22Rv1 (cell line): ENCODE results near the gene SPATA16.

Experiments
- ZFX ChIP-seq: fragments of 450-650 bp; IDR thresholded peaks from 2 replicates; pipeline ENCODE4 v1.6.1; 2017; ENCODE audit warnings: antibody characterized with exemption, borderline replicate concordance
- TF ChIP-seq, protein P1 (sequence below): fragments of 450-650 bp; IDR thresholded peaks from 2 replicates; pipeline ENCODE4 v1.5.1; 2017; ENCODE audit warnings: mild to moderate bottlenecking

DNA sequence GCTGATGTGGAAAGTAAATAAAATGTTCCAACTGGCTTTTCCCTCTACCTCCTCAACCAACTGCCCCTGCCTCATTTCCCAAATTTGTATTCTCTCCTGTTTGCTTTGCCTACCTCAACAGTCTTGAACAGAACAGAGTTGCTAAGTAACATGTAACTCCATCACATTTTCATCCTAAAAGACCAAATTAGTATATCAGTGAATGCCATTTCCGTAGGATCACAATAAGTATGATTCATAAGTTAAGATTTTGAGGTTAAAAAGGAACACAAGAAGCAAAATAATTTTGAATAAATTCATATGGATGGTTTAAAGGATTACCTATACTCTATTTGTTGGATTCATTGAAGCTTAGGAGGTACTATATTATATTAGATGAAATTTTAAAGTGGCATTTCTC lies 235.6 kb downstream of the SPATA16 start:
- TF ChIP-seq, protein P1, sequence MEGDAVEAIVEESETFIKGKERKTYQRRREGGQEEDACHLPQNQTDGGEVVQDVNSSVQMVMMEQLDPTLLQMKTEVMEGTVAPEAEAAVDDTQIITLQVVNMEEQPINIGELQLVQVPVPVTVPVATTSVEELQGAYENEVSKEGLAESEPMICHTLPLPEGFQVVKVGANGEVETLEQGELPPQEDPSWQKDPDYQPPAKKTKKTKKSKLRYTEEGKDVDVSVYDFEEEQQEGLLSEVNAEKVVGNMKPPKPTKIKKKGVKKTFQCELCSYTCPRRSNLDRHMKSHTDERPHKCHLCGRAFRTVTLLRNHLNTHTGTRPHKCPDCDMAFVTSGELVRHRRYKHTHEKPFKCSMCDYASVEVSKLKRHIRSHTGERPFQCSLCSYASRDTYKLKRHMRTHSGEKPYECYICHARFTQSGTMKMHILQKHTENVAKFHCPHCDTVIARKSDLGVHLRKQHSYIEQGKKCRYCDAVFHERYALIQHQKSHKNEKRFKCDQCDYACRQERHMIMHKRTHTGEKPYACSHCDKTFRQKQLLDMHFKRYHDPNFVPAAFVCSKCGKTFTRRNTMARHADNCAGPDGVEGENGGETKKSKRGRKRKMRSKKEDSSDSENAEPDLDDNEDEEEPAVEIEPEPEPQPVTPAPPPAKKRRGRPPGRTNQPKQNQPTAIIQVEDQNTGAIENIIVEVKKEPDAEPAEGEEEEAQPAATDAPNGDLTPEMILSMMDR, result no peak
- no peak for TF ChIP-seq ZFX
